ENCODE results near the gene ARHGAP6. TPM values are rescaled to one million over a fixed set of nuclear protein-coding genes. Genes with fewer than 3 reads are reported as not detected.

The ARHGAP6 gene
- total and polyA plus RNA-seq, 2 of the 13 experiments (the other 11 are each of a cell fraction or from before 2014, with no cell fraction given) = 0.11 TPM; not detected in 1

- TF ChIP-seq PATZ1 (CRISPR knock-in tag; IDR thresholded peaks at IDR 0.05) = peak; percentile 96
- TF ChIP-seq DMTF1 (CRISPR knock-in tag; IDR thresholded peaks at IDR 0.05) = no peak
- TF ChIP-seq MZF1 (CRISPR knock-in tag; IDR thresholded peaks at IDR 0.05; ENCODE audit: borderline replicate concordance) = no peak
- no peak for TF ChIP-seq ETV6 (CRISPR knock-in tag; conservative IDR thresholded peaks at IDR 0.05)
- TF ChIP-seq ARID4A (CRISPR knock-in tag; IDR thresholded peaks at IDR 0.05; ENCODE audit: borderline replicate concordance) = peak; percentile 71; the same call in 1 of the 2 replicates
- peak; percentile 78 for TF ChIP-seq POLR2G (IDR thresholded peaks at IDR 0.05; ENCODE audit: low read depth, low read length)
- no peak for TF ChIP-seq TCF12 (IDR thresholded peaks at IDR 0.05)
- TF ChIP-seq TCF12 (CRISPR knock-in tag; IDR thresholded peaks at IDR 0.05) = no peak
- no peak for TF ChIP-seq ZKSCAN1 (IDR thresholded peaks at IDR 0.05; ENCODE audit: low read length)
- TF ChIP-seq ZNF160 (CRISPR knock-in tag; IDR thresholded peaks at IDR 0.05) = no peak
- no peak for TF ChIP-seq BCLAF1 (IDR thresholded peaks at IDR 0.05)
- TF ChIP-seq SALL1 (CRISPR knock-in tag; IDR thresholded peaks at IDR 0.05) = peak; percentile 51; the same call in 1 of the 2 replicates
- TF ChIP-seq AHR (CRISPR knock-in tag; IDR thresholded peaks at IDR 0.05) = no peak
- TF ChIP-seq ZNF550 (CRISPR knock-in tag; IDR thresholded peaks at IDR 0.05; ENCODE audit: borderline replicate concordance) = no peak
- no peak for TF ChIP-seq MIER3 (CRISPR knock-in tag; IDR thresholded peaks at IDR 0.05; ENCODE audit: borderline replicate concordance)
- no peak for TF ChIP-seq ZNF652 (CRISPR knock-in tag; IDR thresholded peaks at IDR 0.05; ENCODE audit: borderline replicate concordance, low read depth)
- no peak for TF ChIP-seq RARA (CRISPR knock-in tag; IDR thresholded peaks at IDR 0.05)
- TF ChIP-seq CENPX (CRISPR knock-in tag; IDR thresholded peaks at IDR 0.05) = no peak
- 0 out of 2 replicates have a peak, but pooled peaks have one; percentile 33 for TF ChIP-seq DMAP1 (CRISPR knock-in tag; IDR thresholded peaks at IDR 0.05)
Observed at GRCh38 chrX:11111037-11111851, 554.5 kb downstream of the ARHGAP6 start, which contains the start of gene HCCS (continued).

All from HepG2 (cell line).